HG02970 (cell line): Measurements from ENCODE around the gene IRS1.
"Not testable (repeated sequence)": the region's sequence is repeated elsewhere in the genome, so short reads cannot be mapped to it uniquely, and the experiment has no call there.

Source experiments
- ATAC-seq: cut with Tn5 transposase; IDR thresholded peaks from one replicate; pipeline ENCODE4 v1.9.1; 2021; ENCODE audit warnings: mild to moderate bottlenecking, moderate library complexity, moderate number of reproducible peaks; ENCODE audit not compliant: unreplicated experiment, low FRiP score

Gene IRS1

GRCh38 chr2:226799211-226799975, at the start of gene IRS1:
Gene IRS1 (minus strand): TSS chr2:226799820. CDS start chr2:226798738, 1,082 bp downstream.
- peak; percentile 39 for ATAC-seq

- ATAC-seq = no peak
Measured at GRCh38 chr2:226849349-226849748, 49.7 kb upstream of the IRS1 start.

- ATAC-seq = no peak
Measured at GRCh38 chr2:226847511-226847910, 47.9 kb upstream of the IRS1 start.

- ATAC-seq = no peak
Measured at GRCh38 chr2:226847090-226847489, 47.5 kb upstream of the IRS1 start.

- no peak for ATAC-seq
Measured at GRCh38 chr2:226845386-226846116, 45.9 kb upstream of the IRS1 start.

GRCh38 chr2:226843001-226843400, 43.4 kb upstream of the IRS1 start:
- ATAC-seq = not testable (repeated sequence)

- ATAC-seq = no peak
Measured at GRCh38 chr2:226839951-226840350, 40.3 kb upstream of the IRS1 start.

- no peak for ATAC-seq
Measured at GRCh38 chr2:226839161-226839560, 39.5 kb upstream of the IRS1 start.

- ATAC-seq = no peak
Measured at GRCh38 chr2:226838722-226839121, 39.1 kb upstream of the IRS1 start.

- no peak for ATAC-seq
Measured at GRCh38 chr2:226837787-226838603, 38.4 kb upstream of the IRS1 start.

- ATAC-seq = no peak
Measured at GRCh38 chr2:226837334-226837733, 37.7 kb upstream of the IRS1 start.

- ATAC-seq = peak; percentile 1
Measured at GRCh38 chr2:226836548-226836885, 36.9 kb upstream of the IRS1 start.

- ATAC-seq = peak; percentile 81
Measured at GRCh38 chr2:226835796-226836547, 36.4 kb upstream of the IRS1 start, which contains the start of gene RHBDD1. Gene RHBDD1 (plus strand): TSS chr2:226836054. CDS start chr2:226864694, 28,640 bp downstream.

GRCh38 chr2:226835420-226835795, 35.8 kb upstream of the IRS1 start:
- ATAC-seq = peak; percentile 23

- ATAC-seq = not testable (repeated sequence)
Measured at GRCh38 chr2:226834880-226835279, 35.3 kb upstream of the IRS1 start.

GRCh38 chr2:226832061-226832460, 32.4 kb upstream of the IRS1 start:
- ATAC-seq = no peak

GRCh38 chr2:226831266-226831665, 31.6 kb upstream of the IRS1 start:
- no peak for ATAC-seq

GRCh38 chr2:226829721-226830631, 30.4 kb upstream of the IRS1 start:
- no peak for ATAC-seq

GRCh38 chr2:226828191-226828590, 28.6 kb upstream of the IRS1 start:
- no peak for ATAC-seq
